GM19452 (cell line): Measurements from ENCODE around the gene ROBO1.
"Not testable (repeated sequence)": the region's sequence is repeated elsewhere in the genome, so short reads cannot be mapped to it uniquely, and the experiment has no call there.

ENCODE experiments used
- ATAC-seq: cut with Tn5 transposase; IDR thresholded peaks from one replicate; pipeline ENCODE4 v1.9.1; 2021; ENCODE audit not compliant: unreplicated experiment

The ROBO1 gene

GRCh38 chr3:79317551-79318518 is 450.0 kb downstream of the ROBO1 start:
- ATAC-seq: no peak

DNA sequence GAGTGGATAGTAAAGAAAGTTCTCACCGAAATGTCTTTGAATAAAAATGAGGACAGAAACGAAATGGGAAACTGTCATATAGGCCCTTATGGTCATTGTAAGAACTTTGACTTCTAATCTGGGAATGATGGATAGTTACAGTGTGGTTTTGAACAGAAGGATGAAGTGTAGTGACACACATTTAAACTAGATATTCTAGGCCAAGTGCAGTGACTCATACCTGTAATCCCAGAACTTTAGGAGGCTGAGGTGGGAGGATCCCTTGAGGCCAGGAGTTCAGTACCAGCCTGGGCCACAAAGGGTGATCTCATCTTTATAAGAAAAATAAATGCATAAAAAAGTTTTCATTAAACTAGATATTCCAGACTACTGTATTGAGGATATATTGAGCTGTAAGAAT is 452.8 kb downstream of the ROBO1 start:
- ATAC-seq: no peak

DNA sequence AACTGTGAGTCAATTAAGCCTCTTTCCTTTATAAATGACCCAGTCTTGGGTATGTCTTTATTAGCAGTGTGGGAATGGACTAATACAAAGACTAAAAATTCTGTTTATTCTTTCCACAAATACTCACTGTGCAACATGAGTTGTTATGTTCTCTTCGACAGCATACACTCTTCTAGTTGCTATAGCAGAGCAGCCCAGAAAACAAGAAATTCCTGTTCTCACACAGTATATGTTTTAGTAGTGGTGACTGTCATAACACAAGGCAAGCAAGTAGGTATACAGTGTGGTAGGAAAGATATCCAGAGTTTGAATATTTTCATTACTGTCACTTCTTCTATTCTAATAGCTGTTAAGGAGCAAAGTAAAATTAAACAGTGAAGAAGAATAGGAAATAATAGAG is 453.3 kb downstream of the ROBO1 start:
- no peak for ATAC-seq

DNA sequence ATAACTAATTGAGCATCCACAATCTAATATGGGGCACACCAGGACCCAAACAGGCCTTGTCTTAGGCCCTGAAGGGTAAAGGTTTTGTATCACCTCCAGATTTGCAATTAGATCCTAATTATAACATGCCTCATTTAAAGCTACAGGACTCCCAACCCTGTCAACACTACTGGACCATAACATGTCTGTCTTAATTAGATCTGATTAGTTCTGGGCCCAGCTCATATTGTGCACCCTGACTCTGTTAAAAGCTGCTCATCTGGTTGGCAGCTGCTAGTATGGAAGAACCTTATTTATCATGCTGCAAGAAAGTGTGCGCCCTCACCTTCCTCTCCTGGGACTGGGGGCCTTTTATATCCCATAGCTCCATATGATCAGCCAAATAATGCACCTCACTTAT is 457.8 kb downstream of the ROBO1 start:
- ATAC-seq: no peak

GRCh38 chr3:79306934-79307570 is 460.7 kb downstream of the ROBO1 start:
- no peak for ATAC-seq

GRCh38 chr3:79299949-79300635 is 467.7 kb downstream of the ROBO1 start:
- ATAC-seq: not testable (repeated sequence)

GRCh38 chr3:79297245-79297960 is 470.4 kb downstream of the ROBO1 start:
- ATAC-seq: no peak

DNA sequence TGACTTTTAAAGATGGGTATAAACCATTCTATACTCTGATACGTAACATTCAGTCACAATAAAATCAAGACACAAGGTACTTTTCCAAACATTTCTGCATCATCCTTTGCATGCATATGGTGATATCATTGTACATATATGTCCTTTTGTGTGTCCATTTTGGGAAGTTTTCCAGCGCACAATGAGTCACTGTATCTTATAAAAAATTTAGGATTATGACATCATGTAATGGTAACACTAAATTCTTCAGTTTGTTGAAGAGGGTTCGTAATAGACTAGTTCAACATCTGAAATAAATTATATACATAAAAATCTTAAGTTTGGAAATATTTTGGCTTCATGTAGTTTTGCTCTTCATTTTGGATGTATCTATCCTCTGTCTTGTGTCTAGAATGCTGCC is 480.9 kb downstream of the ROBO1 start:
- no peak for ATAC-seq

DNA sequence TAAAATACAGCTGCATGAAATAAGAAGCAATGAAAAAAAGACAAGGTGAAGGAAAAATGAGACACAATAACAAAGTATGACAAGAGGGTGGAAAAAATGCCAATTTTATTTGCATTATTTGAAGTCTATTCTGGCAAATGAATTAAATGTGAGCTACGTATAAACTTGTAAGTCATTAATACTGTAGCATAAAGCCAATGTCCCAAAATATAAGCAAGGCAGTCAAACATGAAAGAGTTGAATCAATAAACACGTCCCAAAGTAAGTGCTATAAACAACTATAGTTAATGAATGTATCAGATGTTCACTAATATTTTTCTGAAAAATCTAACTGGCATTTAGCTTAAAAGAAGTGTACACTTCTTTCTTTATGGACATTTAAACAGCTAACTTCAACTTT is 481.9 kb downstream of the ROBO1 start:
- no peak for ATAC-seq

- ATAC-seq: no peak
These were observed 482.4 kb downstream of the ROBO1 start for GRCh38 chr3:79285380-79285779.

DNA sequence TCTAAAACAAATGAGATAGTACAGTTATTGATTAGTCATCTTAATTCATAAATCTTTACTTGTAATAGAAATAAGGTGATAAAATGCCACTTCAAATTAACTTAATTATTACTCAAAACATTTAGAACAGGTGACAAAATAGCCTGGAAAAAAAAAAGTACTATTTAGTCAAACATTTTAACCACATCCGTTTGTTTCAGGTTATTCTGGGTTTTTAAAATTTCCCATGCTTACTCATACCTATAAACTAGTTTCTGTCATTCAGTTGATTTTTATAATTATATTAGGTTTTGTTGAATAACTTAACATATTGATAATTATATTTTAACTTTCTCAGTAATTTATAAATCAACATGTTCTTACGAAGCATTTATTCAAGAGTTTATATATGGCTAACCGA is 483.0 kb downstream of the ROBO1 start:
- ATAC-seq: no peak

GRCh38 chr3:79278681-79279080 is 489.1 kb downstream of the ROBO1 start:
- ATAC-seq: no peak

DNA sequence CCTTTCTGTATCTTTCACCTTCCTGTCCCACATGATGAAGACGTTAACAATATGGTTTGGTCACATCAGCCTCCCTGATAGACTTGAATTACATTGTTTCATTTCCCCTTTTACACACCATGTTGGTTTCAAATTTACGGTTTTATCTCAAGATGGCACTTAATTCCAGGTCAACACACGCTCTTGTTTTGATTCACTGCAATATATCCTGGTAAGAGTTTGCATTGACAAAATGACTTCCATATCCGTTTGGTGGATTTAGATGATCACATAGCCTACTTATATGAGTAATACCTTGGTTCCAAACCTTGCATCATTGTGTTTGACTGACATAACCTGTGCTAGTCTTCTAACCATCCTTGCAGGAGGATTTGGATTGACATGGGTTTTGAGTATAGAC is 499.4 kb downstream of the ROBO1 start:
- ATAC-seq: no peak

GRCh38 chr3:79264892-79265291 is 502.9 kb downstream of the ROBO1 start:
- ATAC-seq: no peak

GRCh38 chr3:79263423-79263822 is 504.4 kb downstream of the ROBO1 start:
- no peak for ATAC-seq

DNA sequence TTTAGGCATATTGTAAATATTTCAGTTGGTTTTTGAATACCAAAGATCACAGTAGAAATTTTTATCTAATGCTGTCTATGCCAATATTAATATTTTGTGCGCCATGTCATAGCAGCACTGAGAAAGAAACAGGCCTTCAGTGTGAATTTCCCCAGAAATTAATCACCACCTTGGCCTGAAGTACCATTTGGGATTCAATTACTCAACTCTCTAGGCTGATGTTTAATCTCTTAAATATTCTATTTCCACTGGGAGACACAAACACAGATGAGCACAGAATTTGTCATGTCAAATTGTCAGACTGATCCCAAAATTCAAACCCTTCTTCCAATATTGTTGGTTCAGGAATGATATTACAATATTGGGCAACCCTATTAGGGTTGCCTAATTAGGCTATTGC is 509.3 kb downstream of the ROBO1 start:
- no peak for ATAC-seq

DNA sequence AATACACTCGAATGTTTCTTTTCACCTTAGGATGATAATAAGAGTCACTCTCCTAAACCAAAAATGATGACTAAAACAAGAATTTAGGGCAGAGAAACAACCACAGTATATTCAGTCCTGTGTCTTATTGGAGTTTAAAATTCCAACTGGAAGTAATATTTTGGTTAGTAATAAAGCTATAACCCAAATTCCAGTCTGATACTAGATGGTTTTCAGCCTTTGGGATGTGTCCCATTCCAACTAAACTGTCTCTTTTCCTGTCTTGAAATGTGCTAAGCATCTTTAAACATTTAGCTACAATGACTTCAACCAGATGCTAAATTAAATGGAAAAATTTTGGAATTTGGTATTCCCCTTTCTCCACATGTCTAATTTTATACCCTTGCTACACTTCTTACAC is 510.0 kb downstream of the ROBO1 start:
- ATAC-seq: no peak

DNA sequence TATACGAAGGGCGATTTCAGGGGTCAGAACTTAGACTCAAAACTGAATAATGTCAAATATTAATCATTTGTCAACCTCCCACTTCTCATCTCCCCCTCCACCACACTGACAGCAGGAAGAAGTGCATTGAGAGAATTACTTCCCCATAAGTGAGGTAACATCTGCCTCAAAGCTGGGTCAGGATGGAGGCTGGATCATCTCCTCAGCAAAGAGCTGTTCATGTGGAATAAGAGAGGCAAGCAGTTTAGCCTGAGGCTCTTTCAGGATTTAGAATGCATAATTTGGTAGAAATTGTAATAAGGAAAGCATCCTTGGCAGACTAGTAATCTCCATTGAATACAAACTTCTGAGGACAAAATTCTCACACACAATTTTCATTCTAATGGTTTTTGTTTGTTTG is 512.1 kb downstream of the ROBO1 start:
- no peak for ATAC-seq

- ATAC-seq: no peak
These were observed 512.5 kb downstream of the ROBO1 start for GRCh38 chr3:79255292-79255691.

- no peak for ATAC-seq
These were observed 514.1 kb downstream of the ROBO1 start for GRCh38 chr3:79253704-79254103.

GRCh38 chr3:79253271-79253670 is 514.5 kb downstream of the ROBO1 start:
- no peak for ATAC-seq
